CMK (cell line): ENCODE data around the gene SLC44A1.

Experiments
- DNase-seq: peaks from one replicate; pipeline ENCODE4 v3.0.0-alpha.2; 2010; ENCODE audit warnings: low read depth

SLC44A1 gene

DNA sequence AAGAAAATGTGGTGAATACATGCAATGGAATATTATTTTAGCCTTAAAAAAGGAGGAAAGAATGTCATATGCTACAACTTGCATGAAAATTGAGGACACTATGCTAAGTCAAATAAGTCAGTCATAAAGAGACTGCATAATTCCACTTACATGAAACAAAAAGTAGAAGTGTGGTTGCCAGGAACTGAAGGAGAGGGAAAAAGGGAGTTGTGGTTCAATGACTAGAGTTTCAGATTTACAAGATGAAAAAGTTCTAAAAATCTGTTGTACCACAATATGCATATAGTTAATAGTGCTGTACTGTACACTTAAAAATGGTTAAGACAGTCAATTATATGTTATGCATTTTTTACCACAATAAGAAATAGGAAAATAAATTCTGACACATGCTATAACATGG lies 95.4 kb downstream of the SLC44A1 start:
- no peak for DNase-seq

DNA sequence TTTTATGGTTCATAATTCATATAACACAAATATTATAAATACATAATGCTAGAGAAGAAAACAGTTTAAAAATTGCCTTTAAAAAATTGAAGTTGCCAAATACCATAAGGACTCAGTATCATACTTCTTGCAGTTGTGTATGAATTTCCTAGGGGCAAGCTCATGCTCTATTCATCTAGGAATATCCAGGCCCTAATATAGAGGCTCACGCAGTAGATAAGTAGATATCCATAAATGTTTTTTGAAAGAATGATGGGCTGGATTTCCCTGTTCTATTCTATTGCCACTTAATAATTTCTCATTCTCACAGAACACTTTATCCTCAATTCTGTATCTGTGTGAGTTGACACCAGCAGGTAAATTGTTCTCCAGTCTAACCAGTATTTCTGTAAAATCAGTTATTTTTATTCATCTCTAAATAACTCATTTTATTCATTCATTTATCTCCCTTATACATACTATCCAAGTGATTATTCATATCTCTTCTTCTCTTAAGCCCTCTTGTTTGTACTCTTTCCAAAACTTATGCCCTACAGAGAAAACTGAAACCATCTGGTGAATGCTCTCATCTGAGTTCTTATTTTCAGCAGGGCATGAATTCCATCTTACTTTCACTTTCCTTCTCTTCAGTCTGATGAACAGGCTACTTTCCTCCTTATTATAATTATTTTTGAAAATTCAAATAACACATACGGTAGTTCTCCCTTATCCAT lies 97.1 kb downstream of the SLC44A1 start:
- no peak for DNase-seq

DNA sequence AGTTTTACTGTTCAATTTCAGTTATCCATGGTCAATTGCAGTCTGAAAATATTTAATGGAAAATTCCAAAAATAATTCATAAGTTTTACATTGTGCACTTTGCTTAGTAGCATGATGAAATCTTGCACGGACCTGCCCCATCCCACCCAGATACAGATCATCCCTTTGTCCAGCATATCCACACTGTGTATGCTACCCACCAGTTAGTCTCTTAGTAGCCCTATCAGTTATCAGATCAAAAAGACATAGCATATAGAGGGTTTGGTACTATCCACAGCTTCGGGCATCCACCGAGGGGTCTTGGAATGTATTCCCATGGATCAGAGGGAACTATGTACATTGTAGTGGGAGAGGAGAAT lies 97.7 kb downstream of the SLC44A1 start:
- DNase-seq: no peak

DNA sequence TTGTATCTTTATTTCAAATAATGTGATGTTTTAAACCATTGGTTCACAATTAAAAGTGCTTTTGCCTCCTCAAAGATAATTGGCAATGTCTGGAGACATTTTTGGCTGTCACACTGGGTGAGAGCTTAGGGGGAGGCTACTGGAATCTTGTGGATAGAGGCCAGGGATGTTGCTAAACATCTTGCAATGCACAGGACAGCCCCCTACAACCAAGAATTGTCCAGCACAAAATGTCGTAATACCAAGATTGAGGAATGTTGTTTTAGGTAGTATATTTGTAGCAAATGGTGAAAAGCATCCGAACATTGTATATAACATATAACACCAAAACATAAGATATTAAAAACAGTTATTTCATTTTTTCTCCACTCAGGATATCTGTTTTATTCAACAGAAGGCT lies 99.8 kb downstream of the SLC44A1 start:
- no peak for DNase-seq

DNA sequence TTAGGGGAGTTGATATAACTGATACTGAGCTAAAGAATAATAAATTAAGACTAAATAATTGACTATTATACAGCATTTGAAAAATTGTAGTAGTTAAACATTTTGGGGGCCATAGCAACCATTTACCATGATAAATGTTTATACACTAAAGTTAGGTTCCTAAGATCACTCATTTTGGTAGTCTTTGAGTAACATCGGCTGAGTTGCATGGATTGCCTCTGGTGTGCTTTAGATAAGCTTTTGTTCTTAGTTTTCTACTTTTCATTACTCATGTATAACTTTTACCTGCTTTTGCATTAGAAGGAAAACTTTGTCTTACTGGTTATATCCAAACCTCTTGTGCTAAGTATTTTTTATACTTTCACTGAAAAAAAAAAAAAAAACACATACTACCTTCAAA lies 101.2 kb downstream of the SLC44A1 start:
- no peak for DNase-seq

DNA sequence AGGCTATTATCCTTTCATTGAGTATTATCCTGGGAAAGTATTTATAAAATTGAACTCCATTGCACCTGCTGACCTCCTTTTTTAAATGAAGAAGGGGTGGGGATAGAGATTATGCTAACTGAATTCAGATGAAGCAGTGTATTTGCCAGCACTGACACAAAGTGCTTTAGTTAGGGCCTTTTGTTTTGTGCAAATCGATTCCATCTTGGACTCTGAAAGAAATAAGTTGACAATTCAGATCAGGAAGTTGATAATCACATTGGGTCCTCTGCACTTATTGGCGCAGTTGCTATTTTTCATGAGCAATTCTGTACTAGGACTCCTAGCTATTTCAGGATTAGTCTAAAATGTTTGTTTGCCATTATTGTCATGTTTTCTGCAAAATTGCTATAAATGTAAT lies 101.8 kb downstream of the SLC44A1 start:
- no peak for DNase-seq

DNA sequence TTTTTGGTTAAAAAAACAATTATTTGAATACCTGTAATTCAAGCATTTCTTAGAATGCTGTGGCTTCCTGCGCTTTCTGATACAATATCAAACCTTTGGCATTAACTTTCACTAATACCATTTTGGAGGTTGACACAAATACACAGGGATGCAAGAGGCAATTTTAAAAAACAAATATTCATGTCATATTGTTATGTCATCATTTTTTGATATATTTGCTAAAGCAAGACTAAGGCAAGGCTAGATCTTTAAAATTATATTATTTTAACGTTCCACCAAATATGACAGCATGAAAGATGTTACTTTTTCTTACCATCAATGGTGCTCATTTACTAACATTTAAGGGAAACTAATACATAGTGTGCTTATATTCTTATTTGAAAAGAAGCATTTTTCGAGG lies 110.0 kb downstream of the SLC44A1 start:
- no peak for DNase-seq

DNA sequence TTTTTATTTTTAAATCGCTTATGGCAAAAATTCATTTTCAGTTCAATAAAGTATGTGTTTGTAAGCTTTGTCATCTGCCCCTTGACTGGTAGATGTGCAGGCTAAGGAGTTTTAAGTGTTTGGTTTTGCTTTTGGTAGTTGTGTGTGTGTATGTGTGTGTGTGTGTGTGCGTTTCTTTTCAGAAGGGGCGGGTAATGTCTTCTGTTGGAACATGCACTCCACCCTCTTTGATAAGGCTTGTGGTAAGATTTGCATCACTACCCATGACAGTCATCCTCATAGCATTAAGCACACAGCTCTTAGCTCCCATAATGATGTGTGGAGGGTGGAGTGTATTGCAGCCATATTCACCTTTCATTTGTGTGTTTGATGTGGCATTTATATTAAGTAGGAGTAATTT lies 111.3 kb downstream of the SLC44A1 start:
- peak; percentile 69 for DNase-seq

DNA sequence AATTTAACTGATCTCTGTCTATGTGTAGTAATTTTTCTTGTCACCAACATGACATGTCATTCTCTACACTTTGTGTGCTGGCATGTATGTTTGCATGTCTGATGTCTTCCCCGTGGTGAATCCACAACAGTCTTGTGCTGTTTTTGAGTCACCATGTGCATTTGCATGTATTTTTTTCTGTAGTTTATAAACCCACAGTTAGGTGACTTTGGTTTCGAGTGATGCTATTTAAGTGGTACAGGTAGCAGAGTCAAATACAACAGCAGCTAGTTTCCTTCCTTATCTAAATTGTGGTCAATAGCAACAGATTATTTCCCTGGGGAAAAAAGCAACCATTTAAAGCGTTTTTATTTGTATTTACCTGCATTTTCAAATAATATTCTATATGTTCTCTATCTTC lies 113.5 kb downstream of the SLC44A1 start:
- DNase-seq: no peak

DNA sequence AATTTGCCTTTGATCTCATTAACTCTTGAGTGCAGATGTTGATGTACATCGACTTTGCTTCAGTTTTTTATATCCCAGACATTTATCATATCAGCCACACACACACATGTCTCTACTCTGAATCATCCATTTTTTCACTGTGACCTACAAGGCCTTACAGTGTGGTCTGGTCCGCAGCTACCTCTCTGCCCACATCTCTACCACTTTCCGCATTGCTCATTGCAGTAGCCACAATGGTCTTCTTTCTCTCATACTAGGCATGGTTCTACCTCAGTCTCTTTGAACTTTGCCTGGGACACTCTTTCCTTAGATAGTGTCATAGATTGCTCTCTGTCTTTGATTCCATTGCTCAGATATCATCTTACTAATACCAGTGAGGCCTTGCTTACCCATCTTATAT lies 115.4 kb downstream of the SLC44A1 start:
- DNase-seq: no peak

DNA sequence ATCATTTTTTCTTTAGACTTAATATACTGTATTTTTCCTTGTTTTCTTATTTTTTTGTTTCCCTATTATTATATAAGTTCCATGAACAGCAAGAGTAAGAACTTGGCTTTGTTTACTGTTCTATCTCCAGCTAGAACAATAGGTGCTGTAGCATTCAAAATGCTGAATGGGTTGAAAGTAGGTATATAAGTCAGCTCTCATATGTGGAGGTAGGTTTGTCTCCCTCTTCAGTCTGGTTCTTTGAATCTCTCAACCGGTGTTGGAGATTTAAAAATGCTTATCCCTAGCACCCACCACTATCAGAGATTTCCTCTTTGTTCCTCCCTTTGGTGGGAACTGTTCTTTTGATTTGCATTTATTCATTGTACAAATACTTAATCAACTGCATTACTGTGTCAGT lies 115.9 kb downstream of the SLC44A1 start:
- DNase-seq: no peak

DNA sequence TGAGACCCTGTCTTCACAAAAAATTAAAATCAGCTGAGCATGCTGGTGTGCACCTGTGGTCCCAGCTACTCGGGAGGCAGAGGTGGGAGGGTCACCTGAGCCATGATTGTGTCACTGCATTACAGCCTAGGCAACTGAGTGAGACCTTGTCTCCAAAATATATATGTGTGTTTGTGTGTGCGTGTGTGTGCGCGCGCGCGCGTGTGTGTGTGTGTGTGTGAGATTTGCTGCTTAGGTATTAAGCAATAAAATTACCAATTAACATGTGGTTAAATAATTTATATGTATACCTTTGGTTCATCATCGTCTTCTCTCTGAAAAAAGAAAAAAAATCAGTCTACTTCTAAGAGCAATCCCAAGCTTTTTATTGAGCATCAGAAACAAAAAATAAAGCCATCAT lies 117.4 kb downstream of the SLC44A1 start:
- no peak for DNase-seq

DNA sequence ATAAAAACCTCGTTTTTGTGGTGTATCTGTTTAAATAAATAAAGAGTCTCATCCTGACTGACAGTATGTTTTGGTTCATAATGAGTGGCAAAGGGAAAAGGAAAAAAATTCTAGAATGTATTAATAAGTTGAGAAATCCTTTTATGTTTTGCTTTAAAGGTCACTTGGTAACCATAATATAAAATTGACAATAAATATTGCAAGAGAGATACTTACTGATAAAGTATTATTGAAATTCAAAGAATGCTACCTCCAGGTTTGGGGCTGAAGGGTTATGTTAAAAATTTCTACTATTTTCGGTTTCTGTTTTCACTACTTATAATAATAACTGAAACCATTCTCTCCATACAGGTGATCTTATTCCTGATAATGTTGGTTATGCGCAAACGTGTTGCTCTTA lies 118.0 kb downstream of the SLC44A1 start:
- DNase-seq: no peak

DNA sequence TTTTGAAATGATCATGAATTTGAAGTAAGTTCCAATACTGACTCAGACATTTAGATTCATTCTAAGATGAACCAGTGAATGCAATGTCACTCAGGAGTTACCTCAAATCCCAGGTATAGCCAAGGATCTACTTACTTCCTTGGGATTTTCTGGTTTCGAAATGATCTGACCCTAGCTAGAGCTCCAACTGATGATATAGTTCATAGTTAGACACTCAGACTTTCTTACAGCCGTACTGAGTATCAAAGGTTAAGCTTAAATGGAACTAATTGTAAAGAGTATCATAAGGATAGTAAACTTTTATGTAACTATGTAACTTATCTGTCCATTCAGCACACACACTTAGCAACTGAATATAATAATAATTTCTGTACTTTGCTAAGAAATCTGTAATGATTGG lies 119.4 kb downstream of the SLC44A1 start:
- DNase-seq: no peak

DNA sequence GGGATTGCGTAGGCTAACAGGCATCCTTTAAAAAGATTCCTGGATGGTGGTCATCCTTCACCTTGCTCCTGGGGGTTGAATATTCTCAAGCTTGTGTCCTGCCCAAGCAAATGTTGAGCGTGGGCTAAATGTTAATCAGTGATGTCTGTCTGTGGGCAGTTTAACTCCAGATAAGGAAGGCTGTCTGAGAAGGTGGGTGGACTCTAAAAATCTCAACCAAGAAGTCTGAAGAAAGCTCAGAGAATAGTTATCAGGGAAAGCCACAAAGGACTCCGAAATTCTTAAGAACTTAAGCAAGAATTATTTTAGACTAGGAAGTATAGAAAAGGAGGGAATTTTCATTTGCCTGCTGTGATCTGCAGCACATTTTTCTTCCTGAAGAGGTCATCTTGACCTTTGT lies 125.5 kb downstream of the SLC44A1 start:
- DNase-seq: no peak

DNA sequence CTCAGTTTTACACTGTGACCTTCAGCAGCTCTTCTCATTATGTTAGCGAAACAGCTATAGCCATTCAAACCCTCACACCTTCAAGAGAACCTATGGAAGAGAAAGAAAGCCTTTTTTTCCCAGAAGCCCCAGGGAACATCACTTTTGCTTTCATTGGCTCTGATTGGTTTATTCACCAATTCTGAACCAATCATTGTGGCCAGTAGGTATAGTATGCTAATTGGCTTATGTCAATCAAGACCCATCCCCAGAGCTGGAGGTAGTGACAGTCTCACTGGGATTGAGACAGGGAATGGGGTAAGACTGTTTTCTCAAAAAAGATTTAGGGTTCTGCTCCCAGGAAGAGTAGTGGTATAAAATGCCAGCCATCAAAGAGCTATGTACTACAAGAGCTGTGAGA lies 129.3 kb downstream of the SLC44A1 start:
- DNase-seq: no peak

DNA sequence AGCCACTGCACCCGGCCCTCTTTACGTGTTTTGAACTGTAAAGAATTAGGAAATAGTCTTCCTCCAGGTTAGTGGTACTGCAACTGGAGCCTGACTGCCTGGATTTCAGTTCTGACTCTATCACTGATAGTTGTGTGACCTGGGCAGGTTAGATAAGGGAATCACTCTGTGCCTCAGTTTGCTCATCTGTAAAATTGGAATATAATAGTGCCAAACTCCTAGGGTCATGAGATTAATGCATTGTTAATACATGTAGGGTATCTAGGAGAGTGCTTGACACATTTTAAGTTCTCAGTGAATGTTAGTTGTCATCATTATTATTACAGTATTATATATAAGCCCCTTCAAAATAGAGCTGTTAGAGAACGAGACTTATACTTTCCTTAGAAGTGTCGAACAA lies 130.9 kb downstream of the SLC44A1 start:
- no peak for DNase-seq

DNA sequence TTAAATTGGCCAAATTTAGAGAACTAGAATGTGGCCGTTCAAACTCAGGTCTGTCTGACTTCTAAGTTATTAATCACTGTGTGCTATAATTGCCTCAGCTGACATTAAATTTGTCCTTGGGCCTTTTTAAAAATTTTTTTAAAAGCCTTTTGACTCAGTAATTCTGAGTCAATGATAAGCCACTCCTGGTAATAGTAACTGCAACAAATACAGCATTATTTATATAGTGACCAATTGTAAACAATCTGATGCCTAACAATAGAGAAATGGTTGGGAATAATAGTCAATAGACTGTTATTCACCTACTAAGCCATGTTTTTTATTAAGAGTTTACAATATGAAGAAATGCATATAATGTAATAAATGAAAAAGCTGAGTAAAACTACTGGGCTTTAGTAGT lies 132.4 kb downstream of the SLC44A1 start:
- DNase-seq: no peak

DNA sequence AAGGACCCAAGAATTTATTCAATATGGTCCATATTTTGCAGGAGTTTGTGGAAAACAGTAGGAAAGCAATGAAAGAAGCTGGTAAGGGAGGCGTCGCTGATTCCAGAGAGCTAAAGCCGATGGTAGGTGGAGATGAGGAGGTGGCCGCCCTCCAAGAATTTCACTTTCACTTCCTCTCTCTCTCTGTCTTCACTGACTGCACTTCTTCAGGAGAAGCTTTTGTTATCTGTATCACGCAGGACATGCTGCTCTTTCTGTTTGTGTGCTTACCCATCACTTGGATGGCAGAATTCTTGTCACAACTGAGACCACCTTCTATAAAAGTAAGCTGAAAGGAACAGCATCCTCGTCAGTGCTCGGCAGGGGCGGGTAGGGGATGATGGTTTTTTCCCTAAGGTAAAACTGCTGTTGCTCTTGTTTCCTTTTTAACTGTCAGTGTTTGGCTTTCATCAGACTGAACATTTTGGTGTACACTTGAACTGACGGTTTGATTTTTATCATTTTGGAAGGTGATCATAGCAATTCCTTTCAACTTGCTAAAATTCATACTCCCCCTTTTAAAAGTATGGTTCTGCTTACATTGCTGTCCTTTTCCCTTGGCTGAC lies 141.0 kb downstream of the SLC44A1 start:
- DNase-seq: peak; percentile 4

DNA sequence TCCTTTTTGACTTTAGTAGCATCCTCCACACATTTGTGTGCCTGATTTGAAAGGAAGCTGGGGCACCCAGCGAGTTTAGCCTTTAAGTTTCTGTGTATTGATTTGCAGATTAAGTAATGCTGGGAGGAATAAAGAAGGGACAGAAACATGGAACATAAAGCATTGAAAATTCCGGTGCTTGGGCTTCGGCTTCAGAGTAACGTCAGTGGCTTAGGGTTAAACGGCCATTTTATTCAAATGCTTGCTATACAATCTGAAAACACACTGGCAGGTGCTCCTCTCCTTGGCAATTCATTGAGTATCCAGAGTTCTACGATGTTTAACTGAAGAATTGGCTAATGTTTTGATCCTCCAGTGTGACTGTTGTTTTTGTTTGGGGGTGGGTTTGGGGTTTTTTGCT lies 145.3 kb downstream of the SLC44A1 start:
- DNase-seq: no peak

DNA sequence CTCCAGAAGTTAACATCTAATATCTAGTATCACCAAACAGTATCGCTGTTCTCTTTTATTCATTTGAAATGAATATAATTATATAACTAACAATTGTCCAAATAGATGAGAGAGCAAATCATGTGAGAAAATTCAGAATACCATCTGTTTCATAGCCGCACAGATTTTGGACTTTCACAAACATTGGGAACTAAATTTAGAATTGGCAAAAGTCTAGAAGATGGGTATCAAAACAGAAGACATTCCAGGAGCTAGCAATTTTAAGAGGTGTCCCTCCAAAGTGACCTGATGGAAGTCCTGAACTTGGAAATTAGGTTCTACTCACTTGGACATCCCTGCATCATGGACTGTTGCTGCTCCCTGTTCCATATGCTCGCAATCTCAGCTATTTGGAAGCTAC lies 146.4 kb downstream of the SLC44A1 start:
- no peak for DNase-seq

DNA sequence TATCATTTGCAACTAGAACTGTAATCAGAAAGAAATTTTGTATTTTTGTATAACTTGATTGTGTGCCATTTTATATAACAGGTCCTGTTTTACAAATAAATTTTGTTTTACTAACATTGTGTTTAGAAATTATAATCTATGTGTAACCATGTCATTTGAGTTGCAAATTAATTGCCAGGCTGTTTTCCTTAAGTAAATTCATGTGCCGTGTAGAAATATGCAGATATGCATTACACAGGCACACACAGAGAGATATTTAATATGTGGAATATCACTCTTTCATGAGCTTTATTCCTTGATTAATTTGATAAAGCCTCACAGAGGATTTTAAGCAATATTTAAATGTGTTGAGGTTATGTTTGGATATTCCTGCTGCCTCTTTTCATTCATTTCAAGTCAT lies 146.8 kb downstream of the SLC44A1 start:
- DNase-seq: no peak

DNA sequence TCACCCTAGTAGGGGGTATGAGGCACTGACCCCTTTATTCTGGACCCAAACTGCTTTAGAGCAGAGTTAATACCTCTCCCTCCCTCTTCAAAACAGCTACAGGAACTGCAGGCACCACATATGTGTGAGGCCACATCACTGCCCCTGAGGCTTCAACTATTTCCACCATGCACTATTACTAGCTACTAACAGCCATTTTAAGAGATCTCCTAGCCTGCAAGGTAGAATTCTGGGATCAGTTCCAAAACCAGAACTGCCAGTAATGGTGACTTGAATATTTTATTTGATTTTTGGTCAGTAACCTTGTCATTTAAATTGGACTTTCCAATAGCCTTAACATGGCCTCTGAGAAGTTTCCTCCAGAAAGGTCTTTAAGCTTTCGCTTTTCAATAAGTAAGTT lies 148.1 kb downstream of the SLC44A1 start:
- DNase-seq: no peak

DNA sequence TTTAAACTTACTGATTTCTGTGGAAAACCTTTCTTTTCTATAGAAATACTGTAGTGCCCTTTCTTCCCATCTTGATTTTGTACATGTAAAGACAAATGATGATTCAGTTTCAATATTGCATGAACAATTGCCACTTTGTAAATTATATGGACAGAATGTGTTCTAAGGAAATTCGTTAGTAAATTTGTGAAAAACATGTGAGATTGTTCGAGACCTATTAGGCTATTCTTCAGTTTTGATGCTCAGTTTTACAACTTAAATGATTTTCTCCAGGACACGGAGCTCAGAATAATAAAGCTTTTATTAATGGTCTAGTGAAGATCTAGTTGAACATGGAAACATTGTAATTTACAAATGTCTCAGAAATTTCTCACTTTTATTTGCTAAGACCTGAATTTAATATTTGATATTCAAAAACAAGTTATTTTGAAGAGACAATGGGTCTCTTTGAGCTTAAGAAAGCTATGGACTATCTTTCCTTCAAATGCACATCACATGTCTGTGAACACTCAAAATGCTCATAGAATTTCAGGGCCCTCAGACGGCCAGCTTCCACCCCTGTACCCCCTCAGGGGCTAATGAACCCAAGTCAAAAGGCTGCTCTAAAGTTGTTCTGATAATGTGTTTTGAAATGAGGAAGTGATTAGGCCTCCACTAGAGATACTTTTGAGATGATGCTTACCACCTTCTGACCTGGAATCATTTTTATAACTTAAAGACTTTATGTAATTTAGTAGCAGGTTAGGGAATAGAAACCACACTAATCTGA lies 149.3 kb downstream of the SLC44A1 start:
- no peak for DNase-seq
